Tibial artery (tissue), 4 donors: Measurements from ENCODE around the gene MSI2.

Source experiments
- DNase-seq, 2 donors: peaks; one replicate each; pipeline ENCODE4 v3.0.0-alpha.2; 2019
- H3K27ac ChIP-seq, 2 donors: fragments of 200-600 bp; sonication (generic) in 1 of 2; 1 replicate in 1 of 2; 2 replicates in 1 of 2; pipeline ENCODE4 v1.5.1; 2018 to 2019; ENCODE audit warnings: mild to moderate bottlenecking in 1 of 2
- H3K27me3 ChIP-seq, 2 donors: fragments of 200-600 bp; sonication (generic) in 1 of 2; one replicate each; pipeline versions ENCODE4 v1.5.1 to v1.6.0; 2016 to 2019
- H3K36me3 ChIP-seq, 3 donors: fragments of 200-600 bp; sonication (generic) in 2 of 3; one replicate each; pipeline ENCODE4 v1.5.1; 2016 to 2019; ENCODE audit warnings: mild to moderate bottlenecking in 2 of 3
- H3K4me1 ChIP-seq, 4 donors: fragments of 200-600 bp; sonication (generic) in 2 of 4; 1 replicate in 3 of 4; 2 replicates in 1 of 4; pipeline ENCODE4 v1.5.1; 2016 to 2019
- H3K4me3 ChIP-seq, 2 donors: fragments of 200-600 bp; sonication (generic) in 1 of 2; 1 replicate in 1 of 2; 2 replicates in 1 of 2; pipeline ENCODE4 v1.5.1; 2018 to 2019; ENCODE audit warnings: mild to moderate bottlenecking in 2 of 2
- H3K9me3 ChIP-seq, 3 donors: fragments of 200-600 bp; sonication (generic) in 1 of 3; one replicate each; pipeline ENCODE4 v1.5.1; 2016 to 2019
- intact Hi-C: fragments of 100-400 bp; cut with DNase I; formaldehyde crosslinking; loops from one replicate; pipeline ENCODE4 v1.15.0; 2023; ENCODE audit warnings: low total_unique reads
- TF ChIP-seq, protein P1 (sequence below), 2 experiments: fragments of 200-600 bp in 1 of 2; fragments of 450-650 bp in 1 of 2; IDR thresholded peaks; one replicate each; pipeline ENCODE4 v1.5.1; 2017 to 2019; ENCODE audit warnings: antibody characterized with exemption in 2 of 2, mild to moderate bottlenecking in 1 of 2, moderate library complexity in 1 of 2

The MSI2 gene

DNA sequence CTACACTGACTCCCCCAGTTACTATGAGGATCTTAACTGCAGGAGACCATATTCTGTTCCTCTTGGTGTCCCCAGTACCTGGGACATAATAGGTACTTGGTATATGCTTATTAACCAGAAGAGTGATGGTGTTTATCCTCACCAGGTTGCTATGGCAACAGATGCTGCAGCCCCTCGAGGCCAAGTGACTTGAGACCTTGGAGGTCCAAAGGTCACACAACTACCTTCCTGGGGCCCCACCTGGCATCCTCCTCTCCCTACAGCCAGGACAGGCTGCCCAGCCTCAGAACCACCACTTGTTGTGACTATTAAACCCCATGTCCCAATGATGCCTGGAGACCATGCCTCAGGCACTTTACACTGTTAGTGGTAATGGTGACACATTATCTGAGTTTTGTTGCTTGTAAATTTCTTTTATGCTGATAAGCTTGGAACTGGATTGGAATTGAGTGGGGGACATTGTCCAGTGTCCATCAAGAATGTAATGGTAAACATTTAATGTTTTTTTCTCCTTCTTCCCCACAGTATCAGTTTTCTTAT lies 299.4 kb downstream of the MSI2 start:
- H3K9me3 ChIP-seq: no peaks in the 10 kb centered on the region
- DNase-seq: no peak
- intact Hi-C loops: no loop called here
- H3K36me3 ChIP-seq: no peaks in the 10 kb centered on the region
- TF ChIP-seq, protein P1, sequence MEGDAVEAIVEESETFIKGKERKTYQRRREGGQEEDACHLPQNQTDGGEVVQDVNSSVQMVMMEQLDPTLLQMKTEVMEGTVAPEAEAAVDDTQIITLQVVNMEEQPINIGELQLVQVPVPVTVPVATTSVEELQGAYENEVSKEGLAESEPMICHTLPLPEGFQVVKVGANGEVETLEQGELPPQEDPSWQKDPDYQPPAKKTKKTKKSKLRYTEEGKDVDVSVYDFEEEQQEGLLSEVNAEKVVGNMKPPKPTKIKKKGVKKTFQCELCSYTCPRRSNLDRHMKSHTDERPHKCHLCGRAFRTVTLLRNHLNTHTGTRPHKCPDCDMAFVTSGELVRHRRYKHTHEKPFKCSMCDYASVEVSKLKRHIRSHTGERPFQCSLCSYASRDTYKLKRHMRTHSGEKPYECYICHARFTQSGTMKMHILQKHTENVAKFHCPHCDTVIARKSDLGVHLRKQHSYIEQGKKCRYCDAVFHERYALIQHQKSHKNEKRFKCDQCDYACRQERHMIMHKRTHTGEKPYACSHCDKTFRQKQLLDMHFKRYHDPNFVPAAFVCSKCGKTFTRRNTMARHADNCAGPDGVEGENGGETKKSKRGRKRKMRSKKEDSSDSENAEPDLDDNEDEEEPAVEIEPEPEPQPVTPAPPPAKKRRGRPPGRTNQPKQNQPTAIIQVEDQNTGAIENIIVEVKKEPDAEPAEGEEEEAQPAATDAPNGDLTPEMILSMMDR (IDR thresholded peaks at IDR 0.05): no peak
- H3K4me3 ChIP-seq: no peak overlapping the region
- no peaks in the 10 kb centered on the region for H3K27me3 ChIP-seq
- peaks cover 0 to 37% (median 16%) of the 10 kb centered on the region in 4 donors for H3K4me1 ChIP-seq
- no peak overlapping the region for H3K27ac ChIP-seq

DNA sequence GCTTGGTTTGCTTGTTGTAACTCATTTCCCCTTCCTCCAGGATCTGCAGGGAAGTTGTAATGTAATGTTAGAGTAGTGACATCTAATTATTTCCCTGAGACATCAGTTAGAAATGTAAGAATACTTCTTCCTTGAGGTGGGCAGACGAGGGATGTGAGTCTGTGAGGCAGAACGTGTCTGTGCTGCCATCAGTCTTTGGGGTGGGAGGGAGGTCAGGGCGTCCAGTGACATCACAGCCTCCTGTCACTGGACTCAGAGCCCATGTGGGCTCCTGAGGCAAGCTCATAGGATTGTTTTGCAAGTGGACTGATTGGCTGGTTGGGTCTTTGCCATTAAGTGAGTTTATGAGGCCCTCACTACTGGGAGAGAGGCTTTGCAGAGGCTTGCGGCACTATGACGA lies 300.0 kb downstream of the MSI2 start:
- TF ChIP-seq, protein P1 (IDR thresholded peaks at IDR 0.05): no peak
- intact Hi-C loops: no loop called here
- Histone ChIP-seq H3K4me3 (no peak overlapping the region), H3K9me3 (no peaks in the 10 kb centered on the region), H3K27ac (no peak overlapping the region), H3K4me1 (peaks cover 0 to 37% (median 16%) of the 10 kb centered on the region in 4 donors), H3K36me3 (no peaks in the 10 kb centered on the region), H3K27me3 (no peaks in the 10 kb centered on the region)
- DNase-seq: no peak

DNA sequence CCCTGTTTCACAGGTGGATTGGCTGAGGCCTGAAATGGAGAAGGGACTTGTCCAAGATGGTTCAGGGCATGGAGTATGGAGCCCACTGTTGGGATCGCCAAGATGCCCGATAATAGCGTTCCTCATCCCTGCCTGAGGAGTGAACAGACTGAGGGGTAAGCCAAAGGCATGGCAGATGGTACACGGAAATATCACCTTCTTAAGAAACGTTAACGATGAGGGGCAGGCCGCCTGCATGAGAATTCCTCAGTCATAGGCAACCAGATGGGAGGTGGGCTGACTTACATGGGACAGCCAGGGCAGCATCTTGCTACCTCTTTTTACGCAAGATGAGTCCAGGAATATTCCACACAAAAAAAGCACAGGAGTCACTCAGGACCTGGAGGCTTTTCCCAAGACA lies 300.7 kb downstream of the MSI2 start:
- H3K9me3 ChIP-seq: no peaks in the 10 kb centered on the region
- intact Hi-C loops: no loop called here
- TF ChIP-seq, protein P1 (IDR thresholded peaks at IDR 0.05): no peak
- no peaks in the 10 kb centered on the region for H3K27me3 ChIP-seq
- H3K4me1 ChIP-seq: peaks cover 0 to 33% (median 14%) of the 10 kb centered on the region in 4 donors
- no peak overlapping the region for H3K27ac ChIP-seq
- DNase-seq: no peak
- H3K36me3 ChIP-seq: no peaks in the 10 kb centered on the region
- no peak overlapping the region for H3K4me3 ChIP-seq

DNA sequence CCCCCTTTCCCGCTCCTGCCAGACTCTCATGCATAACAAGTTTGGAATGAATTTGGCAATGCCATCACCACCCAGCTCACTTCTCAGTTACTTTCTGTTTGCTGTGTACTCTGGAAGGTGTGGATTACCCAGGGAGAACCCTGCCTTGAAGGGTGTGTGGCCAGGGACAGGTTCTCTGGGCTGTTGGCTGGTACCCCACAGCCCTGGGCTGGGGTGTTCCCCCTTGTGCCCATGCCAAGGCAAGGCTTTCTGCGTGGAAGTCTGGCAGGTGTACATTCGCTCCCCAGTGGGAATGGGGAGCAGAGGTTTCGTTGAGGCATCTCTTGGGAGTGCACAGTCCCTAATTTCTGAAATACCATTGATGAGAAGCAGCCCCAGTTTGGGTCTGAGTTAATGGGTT lies 301.1 kb downstream of the MSI2 start:
- H3K9me3 ChIP-seq: no peaks in the 10 kb centered on the region
- H3K4me1 ChIP-seq: peaks cover 0 to 33% (median 12%) of the 10 kb centered on the region in 4 donors
- no peaks in the 10 kb centered on the region for H3K27me3 ChIP-seq
- H3K27ac ChIP-seq: no peak overlapping the region
- H3K4me3 ChIP-seq: peak overlapping the region in 1 of 2 donors; percentile 0
- TF ChIP-seq, protein P1 (IDR thresholded peaks at IDR 0.05): no peak
- no peaks in the 10 kb centered on the region for H3K36me3 ChIP-seq
- DNase-seq: no peak
- intact Hi-C loops: no loop called here

DNA sequence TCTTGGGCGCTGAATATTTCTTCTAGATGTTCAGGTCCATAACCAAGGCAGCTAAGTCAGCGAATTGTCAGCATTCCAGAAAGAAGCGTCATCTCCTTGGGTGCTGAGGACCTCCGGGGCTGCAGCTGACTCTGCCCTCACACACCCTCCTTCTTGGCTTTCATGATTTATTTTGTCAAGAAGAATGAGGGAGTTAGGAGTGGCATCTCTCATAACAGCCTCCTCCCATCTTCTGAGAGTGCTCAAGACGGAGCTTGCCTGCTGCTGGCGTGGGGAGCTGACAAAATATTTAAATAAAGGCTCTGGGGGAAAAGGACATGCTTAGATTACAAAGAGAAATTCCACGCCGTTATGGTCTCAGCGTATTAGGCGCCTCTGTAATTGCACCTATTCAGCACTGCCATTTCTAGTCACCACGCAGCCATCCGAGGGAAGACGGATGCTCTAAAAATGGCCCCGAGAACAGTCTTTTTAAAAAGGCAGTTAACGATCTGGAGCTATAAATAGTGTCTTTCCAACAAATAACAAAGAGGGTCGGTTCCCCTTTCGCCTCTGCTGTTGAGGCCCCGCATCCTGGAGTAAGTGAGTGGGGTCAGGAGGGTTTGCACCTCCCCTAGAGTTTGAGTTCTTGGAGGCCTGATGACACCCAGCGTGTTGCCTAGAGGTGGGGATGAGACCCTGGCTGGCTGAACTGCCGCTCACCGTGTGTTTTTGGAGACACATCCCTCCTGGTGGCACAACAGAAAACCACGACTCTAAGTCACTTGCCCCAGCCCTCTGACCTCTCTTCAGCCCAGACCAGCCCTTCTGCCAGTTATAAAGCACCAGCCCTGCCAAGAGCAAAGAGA lies 301.7 kb downstream of the MSI2 start:
- TF ChIP-seq, protein P1 (IDR thresholded peaks at IDR 0.05): no peak
- DNase-seq: no peak
- Histone ChIP-seq H3K4me3 (peak overlapping the region in 1 of 2 donors; percentile 0), H3K9me3 (no peaks in the 10 kb centered on the region), H3K27ac (no peak overlapping the region), H3K4me1 (peaks cover 0 to 32% (median 13%) of the 10 kb centered on the region in 4 donors), H3K27me3 (no peaks in the 10 kb centered on the region), H3K36me3 (no peaks in the 10 kb centered on the region)
- intact Hi-C loops: no loop called here
